H1 (cell line): Measurements from ENCODE around the gene ADAM30. TPM values are rescaled to one million over a fixed set of nuclear protein-coding genes. Genes with fewer than 3 reads are reported as not detected.
"Not testable (repeated sequence)": the region's sequence is repeated elsewhere in the genome, so short reads cannot be mapped to it uniquely, and the experiment has no call there.

Source experiments
- CTCF ChIA-PET: fragments of 300-600 bp; sonication (Branson Sonifier 250); formaldehyde crosslinking; loops from one replicate; lab custom pipeline; 2021; ENCODE audit not compliant: partially characterized antibody; lab: Charles Lee
- POLR2A ChIA-PET: fragments of 300-600 bp; sonication (Branson Sonifier 250); formaldehyde crosslinking; loops from one replicate; lab custom pipeline; 2021; ENCODE audit warnings: inconsistent platforms; ENCODE audit not compliant: partially characterized antibody; lab: Charles Lee
- DNase-seq, 2 experiments: peaks; one replicate each; pipeline versions ENCODE4 v3.0.0 to v3.0.0-alpha.2; 2010 to 2022; ENCODE audit warnings: low spot score in 2 of 2, low read depth in 1 of 2, mixed read lengths in 1 of 2
- FAIRE-seq: peaks from 2 replicates; lab custom pipeline; 2011; peaks lifted over from hg19 to GRCh38; lab: Jason Lieb, UNC
- H2AFZ ChIP-seq: 2 replicates; pipeline ENCODE4 v1.8.1; 2012; ENCODE audit warnings: low read length, inconsistent platforms
- H2AK5ac ChIP-seq: 2 replicates; pipeline ENCODE4 v1.6.1; 2013; ENCODE audit warnings: low read depth, low read length
- H2BK120ac ChIP-seq: replicated peaks from 2 replicates; pipeline ENCODE3; 2013; ENCODE audit warnings: low read depth, low read length, inconsistent platforms
- H2BK12ac ChIP-seq: 2 replicates; pipeline ENCODE4 v1.6.1; 2013; ENCODE audit warnings: low read depth, low read length
- H2BK15ac ChIP-seq: 2 replicates; pipeline ENCODE4 v1.6.1; 2013; ENCODE audit warnings: low read length
- H2BK20ac ChIP-seq: 2 replicates; pipeline ENCODE4 v1.6.1; 2013; ENCODE audit warnings: low read length
- H2BK5ac ChIP-seq: 2 replicates; pipeline ENCODE4 v1.6.1; 2013; ENCODE audit warnings: low read depth, low read length
- H3K14ac ChIP-seq: 2 replicates; pipeline ENCODE4 v1.6.1; 2013; ENCODE audit warnings: inconsistent platforms; ENCODE audit not compliant: insufficient read length
- H3K18ac ChIP-seq: 2 replicates; pipeline ENCODE4 v1.6.1; 2013; ENCODE audit warnings: low read length; ENCODE audit errors: extremely low read depth
- H3K23ac ChIP-seq: 2 replicates; pipeline ENCODE4 v1.6.1; 2013; ENCODE audit warnings: inconsistent platforms; ENCODE audit not compliant: insufficient read length
- H3K23me2 ChIP-seq: 2 replicates; pipeline ENCODE4 v1.6.1; 2013; ENCODE audit warnings: low read depth, low read length
- H3K27ac ChIP-seq: 2 replicates; pipeline ENCODE4 v1.6.1; 2011; ENCODE audit warnings: low read depth, low read length, inconsistent platforms
- H3K27me3 ChIP-seq, 4 experiments: replicated peaks in 1 of 4; 1 replicate in 1 of 4; 2 replicates in 3 of 4; pipeline versions ENCODE4 v1.6.1 to v1.8.1; 2011 to 2013; ENCODE audit warnings: low read length in 3 of 4, mild to moderate bottlenecking in 3 of 4, inconsistent platforms in 2 of 4, mixed read lengths in 2 of 4, moderate library complexity in 1 of 4; ENCODE audit not compliant: control insufficient read depth in 3 of 4, insufficient read depth in 3 of 4; ENCODE audit errors: extremely low read depth in 1 of 4
- H3K36me3 ChIP-seq, 4 experiments: 2 replicates each; pipeline versions ENCODE4 v1.6.1 to v1.8.1; 2011 to 2013; ENCODE audit warnings: mild to moderate bottlenecking in 4 of 4, low read length in 3 of 4, moderate library complexity in 2 of 4, control low read depth in 1 of 4, inconsistent platforms in 1 of 4; ENCODE audit not compliant: insufficient read depth in 4 of 4, control insufficient read depth in 2 of 4
- H3K4ac ChIP-seq: replicated peaks from 2 replicates; pipeline ENCODE3; 2013; ENCODE audit warnings: low read length, low read depth, mixed read lengths, inconsistent platforms; ENCODE audit not compliant: insufficient read length
- H3K4me1 ChIP-seq, 4 experiments: replicated peaks in 1 of 4; 1 replicate in 1 of 4; 2 replicates in 3 of 4; pipeline versions ENCODE4 v1.6.1 to v1.8.1; 2011 to 2013; ENCODE audit warnings: low read length in 3 of 4, inconsistent platforms in 2 of 4, mixed read lengths in 1 of 4; ENCODE audit not compliant: insufficient read depth in 4 of 4, control insufficient read depth in 3 of 4
- H3K4me2 ChIP-seq, 2 experiments: 2 replicates each; pipeline versions ENCODE4 v1.6.1 to v1.8.1; 2011 to 2013; ENCODE audit warnings: low read depth in 2 of 2, low read length in 2 of 2, control low read depth in 1 of 2, inconsistent platforms in 1 of 2, mild to moderate bottlenecking in 1 of 2; ENCODE audit not compliant: insufficient read depth in 1 of 2
- H3K4me3 ChIP-seq, 4 experiments: fragments of 200-600, 300-600 bp in 1 of 4; sonication (generic), shearing (Covaris generic), sonication (Bioruptor Twin) in 1 of 4; 2 replicates each; pipeline versions ENCODE4 v1.5.1 to v1.8.1; 2011 to 2016; ENCODE audit warnings: low read length in 4 of 4, low read depth in 3 of 4, control low read depth in 2 of 4, inconsistent platforms in 2 of 4, mild to moderate bottlenecking in 2 of 4, mixed read lengths in 1 of 4, moderate library complexity in 1 of 4; ENCODE audit not compliant: insufficient read depth in 2 of 4; ENCODE audit errors: extremely low read depth in 1 of 4
- H3K56ac ChIP-seq: replicated peaks from 2 replicates; pipeline ENCODE3; 2013; ENCODE audit warnings: low read depth, mild to moderate bottlenecking, mixed read lengths, low read length, inconsistent platforms; ENCODE audit not compliant: insufficient read length
- H3K79me1 ChIP-seq: 2 replicates; pipeline ENCODE4 v1.6.1; 2013; ENCODE audit warnings: low read depth, low read length, control low read depth
- H3K79me2 ChIP-seq, 2 experiments: 2 replicates each; pipeline versions ENCODE4 v1.6.1 to v1.8.1; 2012 to 2013; ENCODE audit warnings: low read length in 2 of 2, mild to moderate bottlenecking in 2 of 2, inconsistent platforms in 1 of 2; ENCODE audit not compliant: insufficient read depth in 2 of 2, control insufficient read depth in 1 of 2
- H3K9ac ChIP-seq, 4 experiments: replicated peaks in 1 of 4; 1 replicate in 1 of 4; 2 replicates in 3 of 4; pipeline versions ENCODE4 v1.6.1 to v1.8.1; 2011 to 2013; ENCODE audit warnings: low read depth in 3 of 4, low read length in 3 of 4, control low read depth in 2 of 4, mild to moderate bottlenecking in 2 of 4, moderate library complexity in 2 of 4, inconsistent platforms in 1 of 4; ENCODE audit errors: extremely low read depth in 1 of 4
- H3K9me3 ChIP-seq, 2 experiments: 2 replicates each; pipeline versions ENCODE4 v1.6.1 to v1.8.1; 2012 to 2013; ENCODE audit warnings: mild to moderate bottlenecking in 2 of 2, moderate library complexity in 2 of 2, control low read depth in 1 of 2, inconsistent platforms in 1 of 2, low read depth in 1 of 2, low read length in 1 of 2, mixed read lengths in 1 of 2; ENCODE audit not compliant: insufficient read depth in 2 of 2
- H4K20me1 ChIP-seq, 2 experiments: replicated peaks in 1 of 2; 2 replicates each; pipeline versions ENCODE3 to v1.8.1; 2011 to 2013; ENCODE audit warnings: inconsistent platforms in 2 of 2, low read length in 2 of 2, mild to moderate bottlenecking in 1 of 2; ENCODE audit not compliant: insufficient read depth in 2 of 2, control insufficient read depth in 1 of 2
- H4K5ac ChIP-seq: 2 replicates; pipeline ENCODE4 v1.6.1; 2013; ENCODE audit warnings: low read length, low read depth, mixed read lengths, inconsistent platforms; ENCODE audit not compliant: insufficient read length
- H4K8ac ChIP-seq: 2 replicates; pipeline ENCODE4 v1.8.0; 2013; ENCODE audit warnings: mild to moderate bottlenecking, moderate library complexity, low read length, inconsistent platforms; ENCODE audit not compliant: insufficient read depth; ENCODE audit errors: extremely low read depth
- H4K91ac ChIP-seq: replicated peaks from 2 replicates; pipeline ENCODE3; 2013; ENCODE audit warnings: low read length, mixed read lengths, inconsistent platforms; ENCODE audit not compliant: insufficient read length
- RAD21 ChIP-seq, 2 experiments: IDR thresholded peaks in 1 of 2; conservative IDR thresholded peaks in 1 of 2; 2 replicates each; pipeline ENCODE4 v1.6.1; 2011; ENCODE audit warnings: low read depth in 2 of 2, low read length in 2 of 2, improper control_type of control experiment in 1 of 2, inconsistent platforms in 1 of 2, mild to moderate bottlenecking in 1 of 2, moderate library complexity in 1 of 2
- WGBS, 2 experiments: shearing (Covaris generic) in 1 of 2; methylation state at CpG; one replicate each; pipeline versions ENCODE4 v1.1.6 to v1.1.7; 2013 to 2015; ENCODE audit warnings: low lambda C conversion rate in 2 of 2, mixed read lengths in 2 of 2, inconsistent platforms in 1 of 2, low coverage in 1 of 2, missing lambda C conversion rate in 1 of 2; ENCODE audit not compliant: insufficient replicate concordance in 2 of 2, insufficient coverage in 1 of 2, insufficient read length in 1 of 2; ENCODE audit errors: extremely low coverage in 1 of 2, missing lambda C conversion rate in 1 of 2; 5-methylcytosine and 5-hydroxymethylcytosine counted together
- polyA plus RNA-seq, 7 experiments: library from polyadenylated mRNA; depleted of rRNA in 3 of 7; stranded (reverse) in 5 of 7; unstranded in 2 of 7; fragments of >200 nt in 5 of 7; fragments of 200-250 nt in 2 of 7; gene quantifications; 1 replicate in 5 of 7; 2 replicates in 1 of 7; 4 replicates in 1 of 7; pipeline versions ENCODE4 v1.2.1 to v1.2.3, GENCODE V29; 2011 to 2013; ENCODE audit warnings: missing spikeins in 2 of 7, mixed read lengths in 2 of 7
- total RNA-seq: library from RNA; stranded (reverse); fragmentation: NEBNext Ultra II Directional; extraction: Animal tissue kit (Norgen Biotek cat#: 25700); gene quantifications from 2 replicates; pipeline ENCODE4 v1.2.1, GENCODE V29; 2021
- TF ChIP-seq, protein P1 (sequence below), 3 experiments: IDR thresholded peaks; 1 replicate in 2 of 3; 2 replicates in 1 of 3; pipeline versions ENCODE4 v1.5.1 to v1.6.1; 2011; ENCODE audit warnings: low read length in 3 of 3, mild to moderate bottlenecking in 3 of 3, inconsistent platforms in 2 of 3, low read depth in 1 of 3, moderate library complexity in 1 of 3; ENCODE audit not compliant: insufficient read depth in 1 of 3; ENCODE audit errors: control extremely low read depth in 1 of 3

ADAM30 gene
- total and polyA plus RNA-seq, 2 of the 8 experiments (the other 6 are each of a cell fraction or from before 2014, with no cell fraction given), result not detected

DNA sequence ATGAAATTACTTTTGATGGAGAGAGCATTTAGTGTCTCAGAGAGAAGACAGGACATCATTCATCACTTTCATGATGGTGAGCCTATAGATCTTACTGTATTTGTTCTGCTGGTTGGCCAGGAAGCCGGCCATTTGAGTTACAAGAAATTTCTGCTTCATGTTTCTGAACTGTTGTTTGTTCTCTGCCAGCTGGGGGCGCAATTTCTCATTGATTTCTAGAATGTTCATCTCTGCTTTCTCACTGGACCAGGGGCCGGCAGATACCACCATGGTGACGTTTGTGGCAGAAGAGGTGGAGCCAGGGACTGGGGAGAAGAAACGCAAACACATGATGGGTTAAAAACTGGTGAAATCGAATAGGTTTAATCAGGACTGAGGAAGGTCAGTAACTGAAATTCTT is 52.1 kb downstream of the ADAM30 start:
- H2BK12ac ChIP-seq, H4K5ac ChIP-seq, H3K23ac ChIP-seq, H2BK15ac ChIP-seq, H4K20me1 ChIP-seq, H4K8ac ChIP-seq, H3K4me1 ChIP-seq, H3K56ac ChIP-seq, H3K4me2 ChIP-seq, H3K9ac ChIP-seq, H3K4me3 ChIP-seq, H3K79me2 ChIP-seq, H2BK120ac ChIP-seq, H3K27me3 ChIP-seq, H3K23me2 ChIP-seq, H3K18ac ChIP-seq, H3K27ac ChIP-seq, H4K91ac ChIP-seq, H3K79me1 ChIP-seq, H2AK5ac ChIP-seq, H2AFZ ChIP-seq, H3K9me3 ChIP-seq, H2BK20ac ChIP-seq, H2BK5ac ChIP-seq, H3K4ac ChIP-seq, FAIRE-seq, H3K14ac ChIP-seq, H3K36me3 ChIP-seq: not testable (repeated sequence)
- ChIA-PET CTCF (interaction anchor here (0.6 to 3.2 kb wide), 20 partner anchors 8 to 105 kb away, joined by 3 to 15 read pairs (median 4); no protein-coding TSS in a partner anchor), POLR2A (interaction anchor here (0.6 kb wide), 1 partner anchor 226 kb away, joined by 3 read pairs; no protein-coding TSS in a partner anchor)
- 60% methylated on average over 6 of the region's 6 CpGs; no CpG with 5 or more reads in 1 of the 2 experiments for WGBS, 2 experiments
- peak in 1 of 2 experiments; percentile 29; a peak in 1 of 4 replicates for TF ChIP-seq RAD21 (IDR thresholded peaks at IDR 0.05 in 1 of 2, conservative IDR thresholded peaks at IDR 0.05 in 1 of 2; ENCODE audit: low read depth in 2 of 2, low read length in 2 of 2)
- TF ChIP-seq, protein P1, sequence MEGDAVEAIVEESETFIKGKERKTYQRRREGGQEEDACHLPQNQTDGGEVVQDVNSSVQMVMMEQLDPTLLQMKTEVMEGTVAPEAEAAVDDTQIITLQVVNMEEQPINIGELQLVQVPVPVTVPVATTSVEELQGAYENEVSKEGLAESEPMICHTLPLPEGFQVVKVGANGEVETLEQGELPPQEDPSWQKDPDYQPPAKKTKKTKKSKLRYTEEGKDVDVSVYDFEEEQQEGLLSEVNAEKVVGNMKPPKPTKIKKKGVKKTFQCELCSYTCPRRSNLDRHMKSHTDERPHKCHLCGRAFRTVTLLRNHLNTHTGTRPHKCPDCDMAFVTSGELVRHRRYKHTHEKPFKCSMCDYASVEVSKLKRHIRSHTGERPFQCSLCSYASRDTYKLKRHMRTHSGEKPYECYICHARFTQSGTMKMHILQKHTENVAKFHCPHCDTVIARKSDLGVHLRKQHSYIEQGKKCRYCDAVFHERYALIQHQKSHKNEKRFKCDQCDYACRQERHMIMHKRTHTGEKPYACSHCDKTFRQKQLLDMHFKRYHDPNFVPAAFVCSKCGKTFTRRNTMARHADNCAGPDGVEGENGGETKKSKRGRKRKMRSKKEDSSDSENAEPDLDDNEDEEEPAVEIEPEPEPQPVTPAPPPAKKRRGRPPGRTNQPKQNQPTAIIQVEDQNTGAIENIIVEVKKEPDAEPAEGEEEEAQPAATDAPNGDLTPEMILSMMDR (IDR thresholded peaks at IDR 0.05; ENCODE audit: control extremely low read depth in 1 of 3, insufficient read depth in 1 of 3, low read depth in 1 of 3, low read length in 3 of 3), result peak in 2 of 3 experiments; percentile 43 to 52; a peak in 2 of 4 replicates
- peak in 1 of 2 experiments; percentile 66 for DNase-seq
